Measurements from ENCODE around the gene PSEN1.

PSEN1 gene

GRCh38 chr14:73240816-73241480 lies 104.6 kb downstream of the PSEN1 start:
- DNase-seq (ENCODE audit: low spot score) = no peak

GRCh38 chr14:73241481-73242165 lies 105.3 kb downstream of the PSEN1 start:
- DNase-seq (ENCODE audit: low spot score) = no peak

- DNase-seq (ENCODE audit: low spot score) = no peak
Measured at GRCh38 chr14:73242357-73242901, 106.1 kb downstream of the PSEN1 start.

- no peak for DNase-seq (ENCODE audit: low spot score)
Measured at GRCh38 chr14:73243341-73243740, 107.0 kb downstream of the PSEN1 start.

GRCh38 chr14:73243748-73244147 lies 107.4 kb downstream of the PSEN1 start:
- DNase-seq (ENCODE audit: low spot score) = peak; percentile 3

- DNase-seq (ENCODE audit: low spot score) = no peak
Measured at GRCh38 chr14:73244541-73245290, 108.4 kb downstream of the PSEN1 start.

- no peak for DNase-seq (ENCODE audit: low spot score)
Measured at GRCh38 chr14:73245480-73246325, 109.4 kb downstream of the PSEN1 start.

- DNase-seq (ENCODE audit: low spot score) = no peak
Measured at GRCh38 chr14:73246387-73247150, 110.3 kb downstream of the PSEN1 start.

- no peak for DNase-seq (ENCODE audit: low spot score)
Measured at GRCh38 chr14:73248108-73248868, 112.0 kb downstream of the PSEN1 start.

- DNase-seq (ENCODE audit: low spot score) = no peak
Measured at GRCh38 chr14:73249108-73249507, 112.8 kb downstream of the PSEN1 start.

- no peak for DNase-seq (ENCODE audit: low spot score)
Measured at GRCh38 chr14:73249564-73250316, 113.4 kb downstream of the PSEN1 start.

GRCh38 chr14:73250317-73250713 lies 114.0 kb downstream of the PSEN1 start:
- no peak for DNase-seq (ENCODE audit: low spot score)

- DNase-seq (ENCODE audit: low spot score) = no peak
Measured at GRCh38 chr14:73250781-73251500, 114.6 kb downstream of the PSEN1 start.

- no peak for DNase-seq (ENCODE audit: low spot score)
Measured at GRCh38 chr14:73251516-73252215, 115.4 kb downstream of the PSEN1 start.

GRCh38 chr14:73252491-73253322 lies 116.4 kb downstream of the PSEN1 start:
- DNase-seq (ENCODE audit: low spot score) = no peak

- DNase-seq (ENCODE audit: low spot score) = no peak
Measured at GRCh38 chr14:73253323-73253610, 117.0 kb downstream of the PSEN1 start.

- DNase-seq (ENCODE audit: low spot score) = no peak
Measured at GRCh38 chr14:73253721-73254120, 117.4 kb downstream of the PSEN1 start.
